A549 (cell line): Measurements from ENCODE around the gene TBL1XR1. TPM values are rescaled to one million over a fixed set of nuclear protein-coding genes. Genes with fewer than 3 reads are reported as not detected.

Experiments used
- ATAC-seq, 2 experiments: fragments of 200-7000 bp in 1 of 2; fragments of >200 bp in 1 of 2; cut with Nextera tagmentation in 1 of 2; cut with Tn5 transposase in 1 of 2; 3 replicates each; pipeline versions ENCODE4 v1.8.0 to v1.9.1; 2018 to 2020; ENCODE audit warnings: mild to moderate bottlenecking in 1 of 2, moderate library complexity in 1 of 2
- CTCF ChIA-PET: fragments of 300-600 bp; sonication (Branson Sonifier 250); formaldehyde crosslinking; extraction: SDS; loops from one replicate; lab custom pipeline; 2021; ENCODE audit warnings: antibody characterized with exemption, inconsistent platforms; lab: Yijun Ruan, JAX
- POLR2A ChIA-PET: fragments of 350-600 bp; formaldehyde crosslinking; extraction: SDS; loops from one replicate; lab custom pipeline; 2021; ENCODE audit warnings: antibody characterized with exemption, inconsistent platforms; lab: Yijun Ruan, JAX
- DNase-seq, 2 experiments: peaks; one replicate each; pipeline versions ENCODE4 v3.0.0 to v3.0.0-alpha.2; 2011 to 2016; ENCODE audit warnings: low read depth in 1 of 2, low spot score in 1 of 2
- FAIRE-seq: peaks from 2 replicates; lab custom pipeline; 2011; peaks lifted over from hg19 to GRCh38; lab: Jason Lieb, UNC
- H3K27ac ChIP-seq, 2 experiments: fragments of >200 bp; sonication (Bioruptor Twin); formaldehyde crosslinking; 3 replicates each; pipeline ENCODE4 v1.5.1; 2016 to 2017
- H3K4me1 ChIP-seq: fragments of >200 bp; sonication (Bioruptor Twin); formaldehyde crosslinking; 3 replicates; pipeline ENCODE4 v1.6.1; 2016
- H3K4me2 ChIP-seq: fragments of >200 bp; sonication (Bioruptor Twin); formaldehyde crosslinking; 3 replicates; pipeline ENCODE4 v1.6.1; 2016
- H3K4me3 ChIP-seq: fragments of >200 bp; sonication (Bioruptor Twin); formaldehyde crosslinking; 3 replicates; pipeline ENCODE4 v1.5.1; 2016
- H3K9me3 ChIP-seq: fragments of >200 bp; sonication (Bioruptor Twin); formaldehyde crosslinking; 3 replicates; pipeline ENCODE4 v1.6.1; 2016
- CBX8 ChIP-seq: fragments of 200-600 bp; sonication (generic); IDR thresholded peaks from 2 replicates; pipeline ENCODE4 v1.6.1; 2016
- CEBPB ChIP-seq, 2 experiments: fragments of >200 bp in 1 of 2; sonication (Bioruptor Twin) in 1 of 2; formaldehyde crosslinking in 1 of 2; IDR thresholded peaks; 2 replicates each; pipeline ENCODE4 v1.6.1; 2012 to 2016
- EP300 ChIP-seq, 2 experiments: fragments of >200 bp; sonication (Bioruptor Twin); formaldehyde crosslinking; IDR thresholded peaks; 2 replicates in 1 of 2; 3 replicates in 1 of 2; pipeline ENCODE4 v1.6.1; 2016 to 2017
- FOSB ChIP-seq: fragments of 250-450 bp; sonication (Bioruptor Pico); IDR thresholded peaks from 2 replicates; pipeline ENCODE4 v1.5.0; 2020; ENCODE audit warnings: mild to moderate bottlenecking, moderate library complexity
- FOSL2 ChIP-seq, 2 experiments: fragments of 450-650 bp in 1 of 2; fragments of >200 bp in 1 of 2; sonication (Bioruptor Twin) in 1 of 2; formaldehyde crosslinking; IDR thresholded peaks; 2 replicates each; pipeline versions ENCODE4 v1.5.0 to v1.6.1; 2016 to 2020; ENCODE audit warnings: mild to moderate bottlenecking in 1 of 2, moderate library complexity in 1 of 2
- HDAC2 ChIP-seq: fragments of 200-600 bp; sonication (generic); IDR thresholded peaks from 2 replicates; pipeline ENCODE4 v1.6.1; 2016
- HOXA7 ChIP-seq: fragments of 250-450 bp; sonication (Bioruptor Pico); IDR thresholded peaks from 2 replicates; pipeline ENCODE4 v1.5.0; 2020; ENCODE audit warnings: mild to moderate bottlenecking, moderate library complexity
- HOXB13 ChIP-seq: fragments of 250-450 bp; sonication (Bioruptor Pico); IDR thresholded peaks from 2 replicates; pipeline ENCODE4 v1.5.0; 2020; ENCODE audit warnings: low read depth, mild to moderate bottlenecking, moderate library complexity
- JUN ChIP-seq, 2 experiments: fragments of >200 bp; sonication (Bioruptor Twin); formaldehyde crosslinking; IDR thresholded peaks; 2 replicates in 1 of 2; 3 replicates in 1 of 2; pipeline ENCODE4 v1.6.1; 2016 to 2017
- KDM1A ChIP-seq: fragments of 200-600 bp; sonication (generic); IDR thresholded peaks from 2 replicates; pipeline ENCODE4 v1.6.1; 2016; ENCODE audit warnings: low read depth, mild to moderate bottlenecking
- KDM5A ChIP-seq: fragments of 200-600 bp; sonication (generic); IDR thresholded peaks from 2 replicates; pipeline ENCODE4 v1.6.1; 2016; ENCODE audit warnings: antibody characterized with exemption, mild to moderate bottlenecking
- MAFK ChIP-seq: fragments of 450-650 bp; IDR thresholded peaks from 2 replicates; pipeline ENCODE4 v1.6.1; 2014; ENCODE audit not compliant: partially characterized antibody
- MYC ChIP-seq: IDR thresholded peaks from 2 replicates; pipeline ENCODE4 v1.6.1; 2012; ENCODE audit warnings: mild to moderate bottlenecking, inconsistent platforms, low read length, improper control_type of control experiment, borderline replicate concordance
- NPAS2 ChIP-seq: fragments of 250-450 bp; sonication (Bioruptor Pico); IDR thresholded peaks from 2 replicates; pipeline ENCODE4 v1.8.0; 2022; ENCODE audit warnings: mild to moderate bottlenecking, moderate library complexity, borderline replicate concordance
- NR3C1 ChIP-seq: fragments of >200 bp; sonication (Bioruptor Twin); formaldehyde crosslinking; IDR thresholded peaks from 3 replicates; pipeline ENCODE4 v1.6.1; 2017
- RAD21 ChIP-seq, 2 experiments: fragments of >200 bp in 1 of 2; sonication (Bioruptor Twin) in 1 of 2; formaldehyde crosslinking in 1 of 2; IDR thresholded peaks in 1 of 2; conservative IDR thresholded peaks in 1 of 2; 2 replicates in 1 of 2; 3 replicates in 1 of 2; pipeline ENCODE4 v1.6.1; 2012 to 2018; ENCODE audit warnings: inconsistent platforms in 1 of 2
- RCOR1 ChIP-seq: fragments of 150-350 bp; IDR thresholded peaks from 2 replicates; pipeline ENCODE4 v1.6.1; 2014; ENCODE audit warnings: antibody characterized with exemption, low read length, low read depth
- ZFP36 ChIP-seq: fragments of 450-650 bp; IDR thresholded peaks from 2 replicates; pipeline ENCODE4 v1.6.1; 2014; ENCODE audit warnings: borderline replicate concordance; ENCODE audit not compliant: partially characterized antibody
- WGBS: methylation state at CpG from one replicate; pipeline ENCODE4 v1.1.6; 2017; ENCODE audit errors: missing lambda C conversion rate; 5-methylcytosine and 5-hydroxymethylcytosine counted together
- polyA plus RNA-seq, 4 experiments: library from polyadenylated mRNA; depleted of rRNA in 3 of 4; stranded (reverse); fragments of >200 nt; fragmentation: RNase III in 1 of 4; extraction: RNeasy Plus Mini Kit Qiagen cat#74134 plus additional on column Dnase treatment in 1 of 4; gene quantifications; 2 replicates in 3 of 4; 3 replicates in 1 of 4; pipeline ENCODE4 v1.2.3, GENCODE V29; 2011 to 2017
- TF ChIP-seq, protein P1 (sequence below): IDR thresholded peaks from 2 replicates; pipeline ENCODE4 v1.6.1; 2012; ENCODE audit warnings: low read depth, borderline replicate concordance
- TF ChIP-seq, protein P2 (sequence below): fragments of 250-450 bp; sonication (Bioruptor Pico); IDR thresholded peaks from 2 replicates; pipeline ENCODE4 v1.5.0; 2021; ENCODE audit warnings: mild to moderate bottlenecking, moderate library complexity, borderline replicate concordance
- TF ChIP-seq, protein P3 (sequence below): fragments of 150-350 bp; IDR thresholded peaks from 2 replicates; pipeline ENCODE4 v1.6.1; 2014; ENCODE audit warnings: low read depth, mild to moderate bottlenecking, low read length

Gene TBL1XR1
- polyA plus RNA-seq, 2 of the 4 experiments (the other 2 are of a cell fraction), result 41.4 to 106 TPM

DNA sequence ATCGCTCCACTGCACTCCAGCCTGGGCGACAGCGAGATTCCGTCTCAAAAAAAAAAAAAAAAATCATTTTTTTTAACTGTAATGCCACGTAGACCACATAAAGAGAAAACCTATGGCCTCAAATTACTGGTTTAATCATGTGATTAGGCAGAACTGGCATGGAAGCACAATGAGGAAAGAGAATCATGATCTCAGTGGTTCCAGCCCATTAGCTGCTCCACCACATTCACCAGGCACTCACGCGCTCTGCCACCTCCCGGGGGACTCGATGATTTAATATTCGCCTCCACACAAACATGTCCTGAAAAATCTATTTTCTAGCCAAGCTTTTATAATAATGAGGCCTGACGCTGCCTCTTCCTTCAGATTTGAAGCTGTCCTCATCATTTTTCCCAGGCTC is 204.7 kb downstream of the TBL1XR1 start:
- DNase-seq (no peak), ATAC-seq (no peak), FAIRE-seq (no peak)
- no peaks in the 10 kb centered on the region for H3K9me3 ChIP-seq
- H3K4me1 ChIP-seq, result no peaks in the 10 kb centered on the region
- POLR2A ChIA-PET, result no interaction called here
- H3K27ac ChIP-seq, result no peak overlapping the region
- whole genome bisulfite sequencing, result 91% methylated on average over 11 of the region's 11 CpGs
- TF ChIP-seq NPAS2 (CRISPR knock-in tag), result no peak
- no peak for TF ChIP-seq EP300 (IDR thresholded peaks at IDR 0.05)
- no peak overlapping the region for H3K4me2 ChIP-seq
- no peak overlapping the region for H3K4me3 ChIP-seq
- CTCF ChIA-PET, result no interaction called here

DNA sequence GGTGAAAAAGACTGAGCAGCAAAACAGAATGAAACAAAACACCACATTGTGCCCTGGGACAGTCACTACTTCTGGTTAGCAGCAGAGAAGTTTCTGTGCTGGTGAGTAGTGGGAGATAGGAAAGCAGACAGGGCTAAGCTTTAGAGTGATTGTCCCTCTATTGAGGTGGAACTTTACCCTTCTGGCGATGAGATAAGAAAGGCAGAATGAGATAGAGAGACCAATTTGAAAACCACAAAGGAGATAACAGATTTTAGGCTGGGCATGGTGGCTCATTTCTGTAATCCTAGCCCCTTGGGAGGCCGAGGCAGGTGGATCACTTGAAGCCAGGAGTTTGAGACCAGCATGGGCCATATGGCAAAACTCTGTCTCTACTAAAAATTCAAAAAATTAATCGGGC is 208.5 kb downstream of the TBL1XR1 start:
- Histone ChIP-seq H3K9me3 (no peaks in the 10 kb centered on the region), H3K27ac (no peak overlapping the region), H3K4me2 (no peak overlapping the region)
- ChIA-PET POLR2A (no interaction called here), CTCF (interaction anchor here (0.6 kb wide), 1 partner anchor 33 kb away, joined by 3 read pairs; no protein-coding TSS in a partner anchor)
- FAIRE-seq, result no peak
- 50% methylated on average over 3 of the region's 3 CpGs for WGBS
- TF ChIP-seq HOXA7 (CRISPR knock-in tag), result no peak
- TF ChIP-seq, protein P1, sequence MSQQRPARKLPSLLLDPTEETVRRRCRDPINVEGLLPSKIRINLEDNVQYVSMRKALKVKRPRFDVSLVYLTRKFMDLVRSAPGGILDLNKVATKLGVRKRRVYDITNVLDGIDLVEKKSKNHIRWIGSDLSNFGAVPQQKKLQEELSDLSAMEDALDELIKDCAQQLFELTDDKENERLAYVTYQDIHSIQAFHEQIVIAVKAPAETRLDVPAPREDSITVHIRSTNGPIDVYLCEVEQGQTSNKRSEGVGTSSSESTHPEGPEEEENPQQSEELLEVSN, result no peak
- TF ChIP-seq, all 56 proteins: peak for 0
- DNase-seq, result no peak
- Histone ChIP-seq H3K4me1 (no peaks in the 10 kb centered on the region), H3K4me3 (no peak overlapping the region)
- ATAC-seq, result no peak

DNA sequence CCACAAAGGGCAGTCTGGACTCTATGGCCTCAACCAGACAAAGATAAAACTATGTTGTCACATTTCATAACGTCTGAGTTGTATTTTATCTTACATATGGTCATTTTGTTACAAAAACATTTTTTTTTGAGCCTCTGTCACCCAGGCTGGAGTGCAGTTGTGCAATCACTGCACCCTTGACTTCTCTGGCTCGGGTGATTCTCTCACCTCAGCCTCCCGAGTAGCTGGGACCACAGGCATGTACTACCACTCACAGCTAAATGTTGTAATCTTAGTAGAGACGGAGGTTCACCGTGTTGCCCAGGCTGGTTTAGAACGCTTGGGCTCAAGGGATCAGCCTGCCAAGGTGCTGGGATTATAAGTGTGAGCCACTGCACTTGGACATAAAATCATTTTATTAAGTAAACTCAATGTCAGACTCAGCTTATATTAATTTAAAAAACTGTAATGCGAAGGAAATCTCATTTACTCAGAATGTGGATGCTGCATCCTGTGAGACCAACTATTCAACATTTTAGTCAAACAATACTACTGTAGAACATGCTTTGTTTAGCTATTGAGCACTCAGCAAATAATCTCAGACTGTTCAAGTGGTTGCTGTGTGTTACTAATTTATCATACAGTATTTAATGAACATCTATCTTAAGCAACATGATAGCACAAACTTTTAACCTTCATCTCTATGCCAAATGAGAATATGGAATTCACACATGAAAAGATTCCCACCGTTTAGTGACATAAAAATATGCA is 209.2 kb downstream of the TBL1XR1 start:
- Histone ChIP-seq H3K4me1 (no peaks in the 10 kb centered on the region), H3K27ac (no peak overlapping the region), H3K9me3 (no peaks in the 10 kb centered on the region), H3K4me2 (no peak overlapping the region), H3K4me3 (no peak overlapping the region)
- WGBS, result 66% methylated on average over 8 of the region's 8 CpGs
- FAIRE-seq (no peak), DNase-seq (no peak), ATAC-seq (no peak)
- CTCF ChIA-PET, result no interaction called here
- TF ChIP-seq CEBPB (IDR thresholded peaks at IDR 0.05) (peak; percentile 39 to 44; a peak in 2 of 4 replicates), RCOR1 (no peak)
- POLR2A ChIA-PET, result no interaction called here

DNA sequence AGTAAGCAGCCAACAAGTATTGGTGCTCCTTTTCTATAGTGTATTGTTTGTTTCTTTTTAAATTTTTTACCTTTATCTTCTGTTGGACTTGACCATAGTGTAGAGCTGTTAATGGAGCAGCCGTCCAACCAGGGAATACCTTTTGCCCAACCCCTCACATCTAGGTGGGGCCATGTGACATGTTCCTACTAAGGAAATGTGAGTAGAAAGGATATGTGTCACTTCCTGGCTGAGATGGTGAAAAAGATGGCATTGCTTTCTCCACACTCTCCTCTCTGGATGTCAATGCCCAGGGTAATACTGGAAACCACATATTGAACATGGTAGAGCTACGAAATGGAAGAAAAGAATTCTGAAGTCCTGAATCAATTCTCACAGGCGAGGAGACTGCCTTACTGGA is 218.8 kb downstream of the TBL1XR1 start:
- FAIRE-seq (no peak), ATAC-seq (no peak)
- no peak overlapping the region for H3K4me2 ChIP-seq

DNA sequence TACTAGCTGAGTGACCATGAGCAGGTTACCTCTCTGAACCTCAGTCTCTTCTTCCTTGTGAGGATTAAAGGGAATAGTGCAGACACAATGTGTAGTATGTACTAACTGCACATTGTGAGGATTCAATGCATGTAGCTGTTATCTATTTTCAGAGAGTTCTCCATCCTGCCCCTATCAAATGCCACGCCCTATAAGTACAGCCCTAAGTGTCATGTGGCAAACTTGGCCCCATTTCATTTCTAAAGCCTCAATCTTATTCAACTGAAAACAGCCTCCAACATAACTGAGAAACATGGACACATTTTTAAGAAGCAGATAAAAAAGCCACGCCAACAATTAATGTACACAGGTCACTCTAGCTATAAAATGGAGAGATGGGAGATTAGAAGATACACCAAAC is 220.0 kb downstream of the TBL1XR1 start:
- Histone ChIP-seq H3K4me2 (no peak overlapping the region), H3K4me3 (no peak overlapping the region), H3K9me3 (no peaks in the 10 kb centered on the region), H3K27ac (no peak overlapping the region), H3K4me1 (no peaks in the 10 kb centered on the region)
- ChIA-PET POLR2A (no interaction called here), CTCF (no interaction called here)
- 74% methylated on average over 2 of the region's 2 CpGs for WGBS
- DNase-seq (no peak), FAIRE-seq (no peak), ATAC-seq (no peak)
- TF ChIP-seq FOSB (CRISPR knock-in tag) (no peak), MYC (no peak), NR3C1 (no peak), KDM5A (no peak), EP300 (IDR thresholded peaks at IDR 0.05) (no peak), MAFK (no peak), FOSL2 (IDR thresholded peaks at IDR 0.05) (no peak), FOSL2 (CRISPR knock-in tag; IDR thresholded peaks at IDR 0.05) (no peak), KDM1A (no peak), HOXB13 (CRISPR knock-in tag) (no peak), HDAC2 (no peak), JUN (IDR thresholded peaks at IDR 0.05) (no peak)
- TF ChIP-seq, protein P1, result no peak
- TF ChIP-seq, protein P2, sequence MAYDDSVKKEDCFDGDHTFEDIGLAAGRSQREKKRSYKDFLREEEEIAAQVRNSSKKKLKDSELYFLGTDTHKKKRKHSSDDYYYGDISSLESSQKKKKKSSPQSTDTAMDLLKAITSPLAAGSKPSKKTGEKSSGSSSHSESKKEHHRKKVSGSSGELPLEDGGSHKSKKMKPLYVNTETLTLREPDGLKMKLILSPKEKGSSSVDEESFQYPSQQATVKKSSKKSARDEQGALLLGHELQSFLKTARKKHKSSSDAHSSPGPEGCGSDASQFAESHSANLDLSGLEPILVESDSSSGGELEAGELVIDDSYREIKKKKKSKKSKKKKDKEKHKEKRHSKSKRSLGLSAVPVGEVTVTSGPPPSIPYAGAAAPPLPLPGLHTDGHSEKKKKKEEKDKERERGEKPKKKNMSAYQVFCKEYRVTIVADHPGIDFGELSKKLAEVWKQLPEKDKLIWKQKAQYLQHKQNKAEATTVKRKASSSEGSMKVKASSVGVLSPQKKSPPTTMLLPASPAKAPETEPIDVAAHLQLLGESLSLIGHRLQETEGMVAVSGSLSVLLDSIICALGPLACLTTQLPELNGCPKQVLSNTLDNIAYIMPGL, result no peak

More for the DNA sequence above, 218.8 kb downstream of the TBL1XR1 start:
- WGBS, result 53% methylated on average over 3 of the region's 3 CpGs
- TF ChIP-seq ZFP36, result no peak
- no peak for TF ChIP-seq FOSB (CRISPR knock-in tag)
- TF ChIP-seq CBX8, result no peak
- TF ChIP-seq RAD21 (conservative IDR thresholded peaks at IDR 0.05 in 1 of 2, IDR thresholded peaks at IDR 0.05 in 1 of 2), result no peak
- TF ChIP-seq RCOR1, result no peak
- TF ChIP-seq KDM1A, result no peak
- no peak for TF ChIP-seq HOXA7 (CRISPR knock-in tag)
- TF ChIP-seq, protein P3, sequence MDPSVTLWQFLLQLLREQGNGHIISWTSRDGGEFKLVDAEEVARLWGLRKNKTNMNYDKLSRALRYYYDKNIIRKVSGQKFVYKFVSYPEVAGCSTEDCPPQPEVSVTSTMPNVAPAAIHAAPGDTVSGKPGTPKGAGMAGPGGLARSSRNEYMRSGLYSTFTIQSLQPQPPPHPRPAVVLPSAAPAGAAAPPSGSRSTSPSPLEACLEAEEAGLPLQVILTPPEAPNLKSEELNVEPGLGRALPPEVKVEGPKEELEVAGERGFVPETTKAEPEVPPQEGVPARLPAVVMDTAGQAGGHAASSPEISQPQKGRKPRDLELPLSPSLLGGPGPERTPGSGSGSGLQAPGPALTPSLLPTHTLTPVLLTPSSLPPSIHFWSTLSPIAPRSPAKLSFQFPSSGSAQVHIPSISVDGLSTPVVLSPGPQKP, result no peak
- TF ChIP-seq, all 56 proteins: peak for 0
- H3K4me3 ChIP-seq, result no peak overlapping the region
- DNase-seq, result no peak
- H3K4me1 ChIP-seq, result no peaks in the 10 kb centered on the region
- no peak overlapping the region for H3K27ac ChIP-seq
- POLR2A ChIA-PET, result no interaction called here
- CTCF ChIA-PET, result no interaction called here
- H3K9me3 ChIP-seq, result no peaks in the 10 kb centered on the region
